Measurements from ENCODE around the gene CLDN19. TPM values are rescaled to one million over a fixed set of nuclear protein-coding genes. Genes with fewer than 3 reads are reported as not detected.
"Not testable (repeated sequence)": the region's sequence is repeated elsewhere in the genome, so short reads cannot be mapped to it uniquely, and the experiment has no call there.

The CLDN19 gene
- total RNA-seq, 1 donor from 2014 or later = not detected

GRCh38 chr1:42730988-42731387, 9.0 kb downstream of the CLDN19 start:
- Histone ChIP-seq H3K27ac (replicated peaks) (no peak overlapping the region), H3K9me3 (replicated peaks) (no peaks in the 10 kb centered on the region), H3K27me3 (ENCODE audit: low read depth) (no peaks in the 10 kb centered on the region), H3K4me3 (no peak overlapping the region), H3K4me1 (no peaks in the 10 kb centered on the region), H3K36me3 (no peaks in the 10 kb centered on the region)
- no peak for DNase-seq
- intact Hi-C loops (cut with micrococcal nuclease) = no loop called here
- no peak for TF ChIP-seq CTCF (IDR thresholded peaks at IDR 0.05; ENCODE audit: borderline replicate concordance)

GRCh38 chr1:42730002-42730401, 10.0 kb downstream of the CLDN19 start:
- Histone ChIP-seq H3K27me3 (ENCODE audit: low read depth) (no peaks in the 10 kb centered on the region), H3K4me1 (no peaks in the 10 kb centered on the region), H3K9me3 (replicated peaks) (no peaks in the 10 kb centered on the region), H3K27ac (replicated peaks) (no peak overlapping the region), H3K4me3 (no peak overlapping the region), H3K36me3 (no peaks in the 10 kb centered on the region)
- no peak for DNase-seq
- intact Hi-C loops (cut with micrococcal nuclease) = no loop called here
- no peak for TF ChIP-seq CTCF (IDR thresholded peaks at IDR 0.05; ENCODE audit: borderline replicate concordance)

- intact Hi-C loops (cut with micrococcal nuclease); H3K4me1 ChIP-seq; DNase-seq; H3K27me3 ChIP-seq (ENCODE audit: low read depth); H3K9me3 ChIP-seq (replicated peaks); H3K4me3 ChIP-seq; H3K36me3 ChIP-seq; H3K27ac ChIP-seq (replicated peaks): not testable (repeated sequence)
These were observed 14.2 kb downstream of the CLDN19 start for GRCh38 chr1:42725820-42726219.

GRCh38 chr1:42723511-42723910, 16.5 kb downstream of the CLDN19 start:
- Histone ChIP-seq H3K36me3 (no peaks in the 10 kb centered on the region), H3K27ac (replicated peaks) (no peak overlapping the region), H3K4me1 (no peaks in the 10 kb centered on the region), H3K27me3 (ENCODE audit: low read depth) (no peaks in the 10 kb centered on the region), H3K4me3 (no peak overlapping the region), H3K9me3 (replicated peaks) (no peaks in the 10 kb centered on the region)
- no peak for TF ChIP-seq CTCF (IDR thresholded peaks at IDR 0.05; ENCODE audit: borderline replicate concordance)
- intact Hi-C loops (cut with micrococcal nuclease) = no loop called here
- DNase-seq = no peak

- DNase-seq; H3K36me3 ChIP-seq; H3K9me3 ChIP-seq (replicated peaks); H3K4me1 ChIP-seq; H3K4me3 ChIP-seq; H3K27ac ChIP-seq (replicated peaks); H3K27me3 ChIP-seq (ENCODE audit: low read depth); intact Hi-C loops (cut with micrococcal nuclease): not testable (repeated sequence)
These were observed 17.6 kb downstream of the CLDN19 start for GRCh38 chr1:42722403-42722802.

GRCh38 chr1:42721926-42722325, 18.1 kb downstream of the CLDN19 start:
- no peaks in the 10 kb centered on the region for H3K27me3 ChIP-seq (ENCODE audit: low read depth)

More at GRCh38 chr1:42721926-42722325, 18.1 kb downstream of the CLDN19 start:
- Histone ChIP-seq H3K9me3 (replicated peaks) (no peaks in the 10 kb centered on the region), H3K4me3 (no peak overlapping the region), H3K27ac (replicated peaks) (no peak overlapping the region), H3K36me3 (no peaks in the 10 kb centered on the region), H3K4me1 (no peaks in the 10 kb centered on the region)
- DNase-seq = no peak
- intact Hi-C loops (cut with micrococcal nuclease) = no loop called here
- TF ChIP-seq CTCF (IDR thresholded peaks at IDR 0.05; ENCODE audit: borderline replicate concordance) = no peak

Measured in left ventricle myocardium inferior (tissue), 1 donor.